GM06990 (cell line): ENCODE measurements around the gene GABBR2.

Experiments
- DNase-seq: peaks from one replicate; pipeline ENCODE4 v3.0.0-alpha.2; 2011; ENCODE audit not compliant: insufficient read length; ENCODE audit errors: extremely low read depth
- H3K27me3 ChIP-seq: replicated peaks from 2 replicates; pipeline ENCODE4 v1.6.0; 2011; ENCODE audit warnings: low read length; ENCODE audit not compliant: control insufficient read depth, insufficient read depth
- H3K36me3 ChIP-seq: 2 replicates; pipeline ENCODE4 v1.5.1; 2011; ENCODE audit warnings: low read length; ENCODE audit not compliant: control insufficient read depth, insufficient read depth
- H3K4me3 ChIP-seq: replicated peaks from 2 replicates; pipeline ENCODE4 v1.5.1; 2011; ENCODE audit warnings: low read depth, mild to moderate bottlenecking, control low read depth, low read length
- TF ChIP-seq, protein P1 (sequence below): IDR thresholded peaks from 2 replicates; pipeline ENCODE4 v1.5.1; 2011; ENCODE audit warnings: low read length, control low read depth, mild to moderate bottlenecking, inconsistent platforms; ENCODE audit not compliant: insufficient read depth, poor library complexity, severe bottlenecking

The GABBR2 gene

DNA sequence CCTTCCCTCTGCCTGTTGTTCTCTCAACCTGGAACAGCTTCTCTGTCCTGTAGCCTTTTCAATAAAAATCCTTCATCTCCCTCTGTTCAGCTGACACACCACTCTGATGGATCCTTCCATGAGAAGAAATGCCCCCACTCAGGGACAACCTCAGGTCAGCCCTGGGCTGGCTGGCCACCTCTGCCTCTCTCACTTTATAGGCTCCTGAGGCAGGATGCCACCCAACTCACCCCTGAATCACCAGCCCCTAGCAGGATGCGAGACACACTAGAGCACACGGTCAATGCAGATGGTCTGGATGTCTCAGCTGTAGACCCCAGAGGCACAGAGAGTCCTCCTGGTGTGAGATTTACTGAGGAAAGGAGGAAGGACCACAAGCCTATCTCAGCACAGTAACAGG lies 93.8 kb downstream of the GABBR2 start:
- Histone ChIP-seq H3K4me3 (no peak overlapping the region), H3K27me3 (no peaks in the 10 kb centered on the region; the same call in 1 of the 2 replicates), H3K36me3 (no peaks in the 10 kb centered on the region)
- TF ChIP-seq, protein P1, sequence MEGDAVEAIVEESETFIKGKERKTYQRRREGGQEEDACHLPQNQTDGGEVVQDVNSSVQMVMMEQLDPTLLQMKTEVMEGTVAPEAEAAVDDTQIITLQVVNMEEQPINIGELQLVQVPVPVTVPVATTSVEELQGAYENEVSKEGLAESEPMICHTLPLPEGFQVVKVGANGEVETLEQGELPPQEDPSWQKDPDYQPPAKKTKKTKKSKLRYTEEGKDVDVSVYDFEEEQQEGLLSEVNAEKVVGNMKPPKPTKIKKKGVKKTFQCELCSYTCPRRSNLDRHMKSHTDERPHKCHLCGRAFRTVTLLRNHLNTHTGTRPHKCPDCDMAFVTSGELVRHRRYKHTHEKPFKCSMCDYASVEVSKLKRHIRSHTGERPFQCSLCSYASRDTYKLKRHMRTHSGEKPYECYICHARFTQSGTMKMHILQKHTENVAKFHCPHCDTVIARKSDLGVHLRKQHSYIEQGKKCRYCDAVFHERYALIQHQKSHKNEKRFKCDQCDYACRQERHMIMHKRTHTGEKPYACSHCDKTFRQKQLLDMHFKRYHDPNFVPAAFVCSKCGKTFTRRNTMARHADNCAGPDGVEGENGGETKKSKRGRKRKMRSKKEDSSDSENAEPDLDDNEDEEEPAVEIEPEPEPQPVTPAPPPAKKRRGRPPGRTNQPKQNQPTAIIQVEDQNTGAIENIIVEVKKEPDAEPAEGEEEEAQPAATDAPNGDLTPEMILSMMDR: no peak
- no peak for DNase-seq

- no peaks in the 10 kb centered on the region; the same call in none of the 2 replicates for H3K27me3 ChIP-seq
Observed at GRCh38 chr9:98612061-98612752, 96.5 kb downstream of the GABBR2 start.

DNA sequence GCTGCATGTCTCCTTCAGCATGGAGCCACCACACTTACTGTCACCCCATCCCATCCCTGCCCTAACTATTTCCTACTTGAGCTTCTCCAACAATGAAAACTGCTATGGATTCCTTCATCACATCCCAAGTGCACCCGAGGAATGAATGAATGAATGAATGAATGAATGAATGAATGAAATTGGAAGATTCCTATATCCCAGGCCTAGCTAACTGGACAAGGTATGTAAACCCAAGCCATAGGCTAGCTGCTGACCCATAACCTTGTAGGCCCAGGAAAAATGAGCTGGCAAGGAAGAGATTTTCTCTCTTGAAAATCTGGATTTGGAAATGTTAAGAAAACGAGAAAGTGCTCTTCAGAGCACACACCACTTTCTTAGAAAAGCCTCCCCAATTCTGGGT lies 97.4 kb downstream of the GABBR2 start:
- Histone ChIP-seq H3K36me3 (no peaks in the 10 kb centered on the region), H3K4me3 (no peak overlapping the region), H3K27me3 (no peaks in the 10 kb centered on the region; the same call in none of the 2 replicates)
- DNase-seq: no peak
- TF ChIP-seq, protein P1: no peak

More at GRCh38 chr9:98612061-98612752, 96.5 kb downstream of the GABBR2 start:
- Histone ChIP-seq H3K36me3 (no peaks in the 10 kb centered on the region), H3K4me3 (no peak overlapping the region)
- DNase-seq: no peak
- TF ChIP-seq, protein P1: no peak

GRCh38 chr9:98610711-98611110 lies 98.0 kb downstream of the GABBR2 start:
- no peaks in the 10 kb centered on the region; the same call in none of the 2 replicates for H3K27me3 ChIP-seq
- TF ChIP-seq, protein P1: no peak
- DNase-seq: no peak
- no peak overlapping the region for H3K4me3 ChIP-seq
- no peaks in the 10 kb centered on the region for H3K36me3 ChIP-seq

DNA sequence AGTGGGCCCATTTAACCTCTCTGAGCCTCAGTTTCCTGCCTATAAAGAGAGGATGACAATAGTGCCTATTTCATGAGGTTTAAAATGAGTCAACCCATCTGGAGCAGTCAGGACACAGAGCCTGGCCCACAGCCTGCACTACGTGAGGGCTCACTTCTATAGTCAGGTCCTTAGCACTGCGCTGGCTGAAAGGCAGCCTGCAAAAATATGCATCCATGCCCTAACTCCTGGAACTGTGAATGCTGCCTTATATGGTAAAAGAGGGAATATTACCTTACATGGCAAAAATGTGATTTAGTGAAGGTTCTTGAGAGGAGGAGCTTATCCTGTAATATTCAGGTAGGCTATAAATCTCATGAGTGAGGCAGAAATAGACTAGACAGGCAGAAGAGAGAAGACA lies 98.5 kb downstream of the GABBR2 start:
- H3K36me3 ChIP-seq: no peaks in the 10 kb centered on the region
- DNase-seq: no peak
- H3K4me3 ChIP-seq: no peak overlapping the region
- no peaks in the 10 kb centered on the region; the same call in none of the 2 replicates for H3K27me3 ChIP-seq
- TF ChIP-seq, protein P1: no peak
